ENCODE results near the gene ZNF335.

GRCh38 chr20:45919542-45920399, 52.2 kb downstream of the ZNF335 start:
- no peak for TF ChIP-seq CTCF (IDR thresholded peaks at IDR 0.05; ENCODE audit: poor library complexity)
- TF ChIP-seq EZH2phosphoT487 (IDR thresholded peaks at IDR 0.05; ENCODE audit: low read depth, severe bottlenecking, unreplicated experiment): no peak
- no peak for TF ChIP-seq EZH2 (IDR thresholded peaks at IDR 0.05; ENCODE audit: borderline replicate concordance)
